CD4-positive, alpha-beta T cell treated with Interleukin-1 beta for 1 hour (primary cell): ENCODE results near the gene TSR1.

Experiments
- DNase-seq, 2 donors: peaks; one replicate each; pipeline ENCODE4 v3.0.0-alpha.2; 2020 to 2022

The TSR1 gene

DNA sequence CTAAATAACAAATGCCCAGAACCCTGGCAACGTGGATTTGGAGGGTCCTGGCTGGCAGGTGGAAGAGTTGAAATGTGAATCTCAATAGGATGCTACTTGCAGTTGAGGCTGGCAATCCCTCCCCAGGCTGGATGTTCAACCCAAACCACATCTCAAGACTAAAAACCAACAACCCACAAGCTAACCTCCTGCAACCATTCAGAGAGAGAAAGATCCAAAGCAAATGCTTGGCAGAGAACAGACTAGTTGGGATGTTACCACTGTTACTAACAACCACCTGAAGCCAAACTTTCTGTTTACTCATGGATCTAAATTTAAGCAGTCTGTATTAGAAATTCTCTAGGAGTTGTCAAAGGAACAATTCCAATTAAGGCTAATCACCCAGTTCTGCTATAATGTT lies 60.5 kb downstream of the TSR1 start:
- no peak for DNase-seq

DNA sequence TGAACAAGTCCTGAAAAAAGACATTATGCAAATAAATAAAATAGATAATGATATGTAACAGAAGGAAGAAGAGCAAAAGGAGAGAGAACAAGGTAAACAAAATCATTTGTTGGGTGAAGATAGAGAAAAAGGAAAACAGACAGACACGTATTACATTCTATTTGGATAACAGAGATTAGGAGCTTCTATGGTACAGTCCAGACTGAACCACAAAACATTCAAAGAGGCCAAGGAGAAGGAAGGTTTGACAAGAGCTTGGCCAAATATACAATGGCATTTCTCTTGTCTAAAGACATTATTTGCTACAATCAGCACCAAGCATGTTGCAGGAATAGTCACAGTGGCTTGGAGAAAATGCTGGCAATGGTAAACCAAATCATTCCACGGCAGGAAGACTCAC lies 61.8 kb downstream of the TSR1 start:
- no peak for DNase-seq
